Karpas-422 (cell line): ENCODE measurements around the gene MGLL. TPM values are rescaled to one million over a fixed set of nuclear protein-coding genes. Genes with fewer than 3 reads are reported as not detected.
"Not testable (repeated sequence)": the region's sequence is repeated elsewhere in the genome, so short reads cannot be mapped to it uniquely, and the experiment has no call there.

Experiments
- DNase-seq: peaks from one replicate; pipeline ENCODE4 v3.0.0-alpha.2; 2015
- H2AFZ ChIP-seq: fragments of 200-600 bp; sonication (generic); 2 replicates; pipeline ENCODE4 v1.6.1; 2014; ENCODE audit warnings: antibody characterized with exemption, low read length, mixed read lengths
- H3K27ac ChIP-seq: fragments of 200-600 bp; sonication (generic); 2 replicates; pipeline ENCODE4 v1.5.1; 2014; ENCODE audit warnings: mild to moderate bottlenecking, low read length, moderate library complexity
- H3K27me3 ChIP-seq: fragments of 200-600 bp; sonication (generic); 2 replicates; pipeline ENCODE4 v1.6.1; 2014; ENCODE audit warnings: low read length, mixed read lengths
- H3K36me3 ChIP-seq: fragments of 200-600 bp; sonication (generic); 2 replicates; pipeline ENCODE4 v1.6.1; 2014; ENCODE audit warnings: low read length, mixed read lengths; ENCODE audit not compliant: insufficient read depth
- H3K4me1 ChIP-seq: fragments of 200-600 bp; sonication (generic); 2 replicates; pipeline ENCODE4 v1.6.1; 2014; ENCODE audit warnings: mild to moderate bottlenecking, low read length, mixed read lengths
- H3K4me2 ChIP-seq: fragments of 200-600 bp; sonication (generic); 2 replicates; pipeline ENCODE4 v1.6.1; 2014; ENCODE audit warnings: low read length, low read depth, mild to moderate bottlenecking; ENCODE audit not compliant: poor library complexity, severe bottlenecking
- H3K4me3 ChIP-seq: fragments of 200-600 bp; sonication (generic); 2 replicates; pipeline ENCODE4 v1.5.1; 2014; ENCODE audit warnings: mild to moderate bottlenecking, antibody characterized with exemption, low read length, mixed read lengths
- H3K79me2 ChIP-seq: fragments of 200-600 bp; sonication (generic); 2 replicates; pipeline ENCODE4 v1.6.1; 2014; ENCODE audit warnings: mild to moderate bottlenecking, low read length, mixed read lengths
- H3K9ac ChIP-seq: fragments of 200-600 bp; sonication (generic); 2 replicates; pipeline ENCODE4 v1.6.0; 2014; ENCODE audit warnings: low read length
- H3K9me2 ChIP-seq: fragments of 200-600 bp; sonication (generic), shearing (Covaris generic); replicated peaks from 2 replicates; pipeline ENCODE4 v1.6.0; 2014; ENCODE audit warnings: mild to moderate bottlenecking, low read length, moderate library complexity; ENCODE audit not compliant: insufficient read depth
- H3K9me3 ChIP-seq: fragments of 300-700, 200-600 bp; sonication (generic); 2 replicates; pipeline ENCODE4 v1.6.1; 2014; ENCODE audit warnings: low read length, mixed read lengths
- H4K20me1 ChIP-seq: fragments of 200-600 bp; sonication (generic); 2 replicates; pipeline ENCODE4 v1.6.1; 2014; ENCODE audit warnings: mild to moderate bottlenecking, antibody characterized with exemption, low read length, low read depth; ENCODE audit not compliant: insufficient read depth
- total RNA-seq: library from RNA; depleted of rRNA; stranded (reverse); fragments of >200 nt; shearing (Covaris generic); gene quantifications from 2 replicates; pipeline ENCODE4 v1.2.3, GENCODE V29; 2014; ENCODE audit warnings: low replicate concordance

MGLL gene
- total RNA-seq, 1 experiment from 2014 or later, result 58.0 TPM

- H3K27ac ChIP-seq, result peak overlapping the region; percentile 95
- no peaks in the 10 kb centered on the region for H3K27me3 ChIP-seq
- no peak overlapping the region for H2AFZ ChIP-seq
- H3K9me3 ChIP-seq, result no peaks in the 10 kb centered on the region
- no peak overlapping the region for H3K4me2 ChIP-seq
- H4K20me1 ChIP-seq, result no peaks in the 10 kb centered on the region
- H3K36me3 ChIP-seq, result peaks cover 19% of the 10 kb centered on the region
- no peak overlapping the region for H3K9ac ChIP-seq
- no peak overlapping the region for H3K4me3 ChIP-seq
- H3K9me2 ChIP-seq, result no peaks in the 10 kb centered on the region
- no peaks in the 10 kb centered on the region for H3K79me2 ChIP-seq
- peaks cover 55% of the 10 kb centered on the region for H3K4me1 ChIP-seq
- DNase-seq, result no peak
Measured at GRCh38 chr3:127685708-127686511, 136.4 kb downstream of the MGLL start.

- H3K4me1 ChIP-seq, result peaks cover 63% of the 10 kb centered on the region
- no peaks in the 10 kb centered on the region for H3K9me2 ChIP-seq
- H2AFZ ChIP-seq, result no peak overlapping the region
- no peak overlapping the region for H3K4me3 ChIP-seq
- DNase-seq, result no peak
- peaks cover 11% of the 10 kb centered on the region for H3K36me3 ChIP-seq
- no peaks in the 10 kb centered on the region for H3K79me2 ChIP-seq
- no peaks in the 10 kb centered on the region for H3K9me3 ChIP-seq
- H3K27ac ChIP-seq, result peak overlapping the region; percentile 95
- no peaks in the 10 kb centered on the region for H4K20me1 ChIP-seq
- no peak overlapping the region for H3K9ac ChIP-seq
- H3K27me3 ChIP-seq, result no peaks in the 10 kb centered on the region
- no peak overlapping the region for H3K4me2 ChIP-seq
Measured at GRCh38 chr3:127684871-127685707, 137.2 kb downstream of the MGLL start.

- Histone ChIP-seq H3K9me3 (no peaks in the 10 kb centered on the region), H3K9me2 (no peaks in the 10 kb centered on the region), H3K4me2 (peak overlapping the region; percentile 51), H3K4me1 (peaks cover 67% of the 10 kb centered on the region), H3K4me3 (peak overlapping the region; percentile 30; the same call in 1 of the 2 replicates), H3K27ac (peak overlapping the region; percentile 95), H4K20me1 (no peaks in the 10 kb centered on the region), H3K36me3 (no peaks in the 10 kb centered on the region; the same call in 1 of the 2 replicates), H2AFZ (no peak overlapping the region), H3K79me2 (no peaks in the 10 kb centered on the region), H3K27me3 (no peaks in the 10 kb centered on the region), H3K9ac (peak overlapping the region; percentile 39)
- DNase-seq, result no peak
Measured at GRCh38 chr3:127682561-127682960, 139.8 kb downstream of the MGLL start.

- peak overlapping the region; percentile 39 for H3K9ac ChIP-seq
- H3K9me2 ChIP-seq, H3K36me3 ChIP-seq, H3K79me2 ChIP-seq, H3K9me3 ChIP-seq, H3K27me3 ChIP-seq, H2AFZ ChIP-seq, DNase-seq, H4K20me1 ChIP-seq: not testable (repeated sequence)
- peaks cover 67% of the 10 kb centered on the region for H3K4me1 ChIP-seq
- H3K27ac ChIP-seq, result peak overlapping the region; percentile 95
- peak overlapping the region; percentile 30; the same call in 1 of the 2 replicates for H3K4me3 ChIP-seq
- H3K4me2 ChIP-seq, result peak overlapping the region; percentile 51
Measured at GRCh38 chr3:127682175-127682554, 140.2 kb downstream of the MGLL start.

GRCh38 chr3:127680798-127681221 lies 141.5 kb downstream of the MGLL start:
- Histone ChIP-seq H3K9me3 (no peaks in the 10 kb centered on the region), H3K9me2 (no peaks in the 10 kb centered on the region), H3K79me2 (no peaks in the 10 kb centered on the region), H3K27ac (peak overlapping the region; percentile 95), H3K36me3 (no peaks in the 10 kb centered on the region; the same call in 1 of the 2 replicates), H3K9ac (peak overlapping the region; percentile 57), H3K4me3 (no peak overlapping the region), H3K4me2 (peak overlapping the region; percentile 51), H3K4me1 (peaks cover 60% of the 10 kb centered on the region), H2AFZ (no peak overlapping the region), H4K20me1 (no peaks in the 10 kb centered on the region), H3K27me3 (no peaks in the 10 kb centered on the region)
- no peak for DNase-seq

GRCh38 chr3:127680146-127680661 lies 142.1 kb downstream of the MGLL start:
- H2AFZ ChIP-seq, result no peak overlapping the region
- H3K9me2 ChIP-seq, result no peaks in the 10 kb centered on the region
- no peaks in the 10 kb centered on the region for H4K20me1 ChIP-seq
- H3K9me3 ChIP-seq, result no peaks in the 10 kb centered on the region
- DNase-seq, result no peak
- H3K4me2 ChIP-seq, result no peak overlapping the region
- H3K27me3 ChIP-seq, result no peaks in the 10 kb centered on the region
- H3K79me2 ChIP-seq, result no peaks in the 10 kb centered on the region
- H3K9ac ChIP-seq, result no peak overlapping the region
- H3K4me3 ChIP-seq, result no peak overlapping the region
- H3K27ac ChIP-seq, result peak overlapping the region; percentile 95
- no peaks in the 10 kb centered on the region; the same call in 1 of the 2 replicates for H3K36me3 ChIP-seq
- H3K4me1 ChIP-seq, result peaks cover 54% of the 10 kb centered on the region

- H3K79me2 ChIP-seq, result no peaks in the 10 kb centered on the region
Measured at GRCh38 chr3:127679534-127680145, 142.7 kb downstream of the MGLL start.

More at GRCh38 chr3:127679534-127680145, 142.7 kb downstream of the MGLL start:
- Histone ChIP-seq H4K20me1 (no peaks in the 10 kb centered on the region), H3K9ac (no peak overlapping the region), H3K9me3 (no peaks in the 10 kb centered on the region), H3K4me2 (no peak overlapping the region), H3K27me3 (no peaks in the 10 kb centered on the region), H3K9me2 (no peaks in the 10 kb centered on the region), H3K4me1 (peaks cover 49% of the 10 kb centered on the region), H3K36me3 (no peaks in the 10 kb centered on the region; the same call in 1 of the 2 replicates), H2AFZ (no peak overlapping the region), H3K4me3 (no peak overlapping the region), H3K27ac (no peak overlapping the region)
- DNase-seq, result no peak
